HUES48 (cell line): ENCODE measurements around the gene COL1A1.

Source experiments
- H3K27ac ChIP-seq: one replicate; pipeline ENCODE4 v1.7.0; 2013; ENCODE audit warnings: low read depth, low read length, inconsistent platforms
- H3K27me3 ChIP-seq: 2 replicates; pipeline ENCODE4 v1.6.1; 2013; ENCODE audit warnings: mild to moderate bottlenecking, low read length; ENCODE audit not compliant: control insufficient read depth, insufficient read depth
- H3K36me3 ChIP-seq: 2 replicates; pipeline ENCODE4 v1.6.1; 2013; ENCODE audit warnings: low read length; ENCODE audit not compliant: control insufficient read depth, insufficient read depth
- H3K4me1 ChIP-seq: 2 replicates; pipeline ENCODE4 v1.6.1; 2013; ENCODE audit warnings: mild to moderate bottlenecking, low read length; ENCODE audit not compliant: control insufficient read depth, insufficient read depth
- H3K4me3 ChIP-seq: 2 replicates; pipeline ENCODE4 v1.5.1; 2013; ENCODE audit warnings: mild to moderate bottlenecking, low read depth, low read length
- H3K9ac ChIP-seq: 2 replicates; pipeline ENCODE4 v1.6.1; 2013; ENCODE audit warnings: mild to moderate bottlenecking, low read depth, low read length, moderate library complexity
- H3K9me3 ChIP-seq: 2 replicates; pipeline ENCODE4 v1.6.1; 2013; ENCODE audit warnings: low read length; ENCODE audit not compliant: control insufficient read depth, insufficient read depth

COL1A1 gene

GRCh38 chr17:50149417-50150353 lies 51.7 kb downstream of the COL1A1 start:
- Histone ChIP-seq H3K27ac (no peak overlapping the region), H3K9me3 (no peaks in the 10 kb centered on the region), H3K9ac (no peak overlapping the region), H3K4me3 (peak overlapping the region; percentile 79), H3K36me3 (no peaks in the 10 kb centered on the region; the same call in 1 of the 2 replicates), H3K27me3 (peaks cover 18% of the 10 kb centered on the region), H3K4me1 (peaks cover 32% of the 10 kb centered on the region; the same call in 1 of the 2 replicates)

- Histone ChIP-seq H3K4me3 (peak overlapping the region; percentile 79), H3K4me1 (peaks cover 32% of the 10 kb centered on the region; the same call in 1 of the 2 replicates), H3K36me3 (peaks cover 3% of the 10 kb centered on the region), H3K9me3 (no peaks in the 10 kb centered on the region), H3K27ac (no peak overlapping the region), H3K27me3 (peaks cover 18% of the 10 kb centered on the region), H3K9ac (no peak overlapping the region)
These were observed 52.4 kb downstream of the COL1A1 start for GRCh38 chr17:50149091-50149416.

- Histone ChIP-seq H3K36me3 (peaks cover 3% of the 10 kb centered on the region), H3K9me3 (no peaks in the 10 kb centered on the region), H3K4me1 (peaks cover 32% of the 10 kb centered on the region; the same call in 1 of the 2 replicates), H3K4me3 (peak overlapping the region; percentile 46), H3K9ac (no peak overlapping the region), H3K27me3 (peaks cover 18% of the 10 kb centered on the region), H3K27ac (peak overlapping the region; percentile 8)
These were observed 53.0 kb downstream of the COL1A1 start for GRCh38 chr17:50148226-50149090.

GRCh38 chr17:50147841-50148225 lies 53.6 kb downstream of the COL1A1 start:
- Histone ChIP-seq H3K36me3 (peaks cover 3% of the 10 kb centered on the region), H3K4me1 (peaks cover 31% of the 10 kb centered on the region; the same call in 1 of the 2 replicates), H3K27ac (peak overlapping the region; percentile 8)

GRCh38 chr17:50146927-50147665 lies 54.3 kb downstream of the COL1A1 start:
- H3K36me3 ChIP-seq = peaks cover 3% of the 10 kb centered on the region
- no peaks in the 10 kb centered on the region for H3K9me3 ChIP-seq
- H3K4me1 ChIP-seq = peaks cover 24% of the 10 kb centered on the region; the same call in 1 of the 2 replicates
- H3K27me3 ChIP-seq = peaks cover 18% of the 10 kb centered on the region
- no peak overlapping the region for H3K27ac ChIP-seq
- H3K4me3 ChIP-seq = no peak overlapping the region
- no peak overlapping the region for H3K9ac ChIP-seq

More at GRCh38 chr17:50147841-50148225, 53.6 kb downstream of the COL1A1 start:
- Histone ChIP-seq H3K27me3 (peaks cover 18% of the 10 kb centered on the region), H3K4me3 (peak overlapping the region; percentile 46; the same call in 1 of the 2 replicates), H3K9me3 (no peaks in the 10 kb centered on the region), H3K9ac (no peak overlapping the region)

- peaks cover 6% of the 10 kb centered on the region for H3K36me3 ChIP-seq
- H3K4me1 ChIP-seq = peaks cover 21% of the 10 kb centered on the region; the same call in 1 of the 2 replicates
- H3K9me3 ChIP-seq = no peaks in the 10 kb centered on the region
- H3K4me3 ChIP-seq = no peak overlapping the region
- no peak overlapping the region for H3K27ac ChIP-seq
- H3K9ac ChIP-seq = no peak overlapping the region
- peaks cover 18% of the 10 kb centered on the region for H3K27me3 ChIP-seq
These were observed 55.1 kb downstream of the COL1A1 start for GRCh38 chr17:50146230-50146926.

- H3K27me3 ChIP-seq = peaks cover 17% of the 10 kb centered on the region
- no peak overlapping the region for H3K27ac ChIP-seq
- H3K4me3 ChIP-seq = no peak overlapping the region
- peaks cover 11% of the 10 kb centered on the region for H3K36me3 ChIP-seq
- H3K9me3 ChIP-seq = no peaks in the 10 kb centered on the region
- H3K4me1 ChIP-seq = peaks cover 18% of the 10 kb centered on the region; the same call in 1 of the 2 replicates
- H3K9ac ChIP-seq = no peak overlapping the region
These were observed 55.8 kb downstream of the COL1A1 start for GRCh38 chr17:50145532-50146229.

- Histone ChIP-seq H3K9me3 (no peaks in the 10 kb centered on the region), H3K27me3 (peaks cover 10% of the 10 kb centered on the region), H3K4me1 (peaks cover 18% of the 10 kb centered on the region; the same call in 1 of the 2 replicates), H3K27ac (no peak overlapping the region), H3K36me3 (peaks cover 13% of the 10 kb centered on the region), H3K9ac (no peak overlapping the region), H3K4me3 (no peak overlapping the region)
These were observed 56.4 kb downstream of the COL1A1 start for GRCh38 chr17:50144845-50145531.

GRCh38 chr17:50144355-50144754 lies 57.1 kb downstream of the COL1A1 start:
- Histone ChIP-seq H3K4me3 (no peak overlapping the region), H3K27ac (no peak overlapping the region), H3K4me1 (peaks cover 18% of the 10 kb centered on the region; the same call in 1 of the 2 replicates), H3K9me3 (no peaks in the 10 kb centered on the region), H3K36me3 (peaks cover 13% of the 10 kb centered on the region), H3K9ac (no peak overlapping the region), H3K27me3 (peaks cover 4% of the 10 kb centered on the region)
